ENCODE data around the gene COL27A1.

- no peak for TF ChIP-seq CTCF (conservative IDR thresholded peaks at IDR 0.05; ENCODE audit: low read depth, low read length)
- no peak for TF ChIP-seq EZH2 (IDR thresholded peaks at IDR 0.05; ENCODE audit: borderline replicate concordance, low read depth, low read length, poor library complexity, severe bottlenecking)
Measured at GRCh38 chr9:114126247-114127060, 28.9 kb upstream of the COL27A1 start.

Data from A673 (cell line).